ENCODE data around the gene VPS26A. TPM values are rescaled to one million over a fixed set of nuclear protein-coding genes. Genes with fewer than 3 reads are reported as not detected.

The VPS26A gene
- total RNA-seq, 2 donors from 2014 or later: 19.3 to 20.1 TPM

DNA sequence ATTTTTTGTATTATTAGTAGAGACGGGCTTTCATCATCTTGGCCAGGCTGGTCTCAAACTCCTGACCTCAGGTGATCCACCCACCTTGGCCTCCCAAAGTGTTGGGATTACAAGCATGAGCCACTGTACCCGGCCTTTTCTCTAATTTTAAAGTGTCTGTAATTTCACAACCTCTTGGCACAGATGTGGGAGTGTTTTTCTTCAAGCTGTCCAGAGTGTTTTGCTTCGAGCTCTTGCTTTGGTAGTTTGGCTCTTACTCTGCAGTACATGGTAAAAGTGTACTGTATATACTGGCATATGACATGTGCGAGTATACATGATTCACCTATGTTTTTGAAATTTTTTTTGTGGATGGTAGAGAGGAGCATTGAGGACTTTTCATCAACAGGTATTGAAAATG lies 26.2 kb upstream of the VPS26A start:
- H3K4me1 ChIP-seq: no peaks in the 10 kb centered on the region
- H3K27ac ChIP-seq: no peak overlapping the region
- H3K36me3 ChIP-seq: no peaks in the 10 kb centered on the region
- H3K27me3 ChIP-seq: no peaks in the 10 kb centered on the region
- no peak overlapping the region for H3K4me3 ChIP-seq
- no peaks in the 10 kb centered on the region for H3K9me3 ChIP-seq
- TF ChIP-seq, protein P1, sequence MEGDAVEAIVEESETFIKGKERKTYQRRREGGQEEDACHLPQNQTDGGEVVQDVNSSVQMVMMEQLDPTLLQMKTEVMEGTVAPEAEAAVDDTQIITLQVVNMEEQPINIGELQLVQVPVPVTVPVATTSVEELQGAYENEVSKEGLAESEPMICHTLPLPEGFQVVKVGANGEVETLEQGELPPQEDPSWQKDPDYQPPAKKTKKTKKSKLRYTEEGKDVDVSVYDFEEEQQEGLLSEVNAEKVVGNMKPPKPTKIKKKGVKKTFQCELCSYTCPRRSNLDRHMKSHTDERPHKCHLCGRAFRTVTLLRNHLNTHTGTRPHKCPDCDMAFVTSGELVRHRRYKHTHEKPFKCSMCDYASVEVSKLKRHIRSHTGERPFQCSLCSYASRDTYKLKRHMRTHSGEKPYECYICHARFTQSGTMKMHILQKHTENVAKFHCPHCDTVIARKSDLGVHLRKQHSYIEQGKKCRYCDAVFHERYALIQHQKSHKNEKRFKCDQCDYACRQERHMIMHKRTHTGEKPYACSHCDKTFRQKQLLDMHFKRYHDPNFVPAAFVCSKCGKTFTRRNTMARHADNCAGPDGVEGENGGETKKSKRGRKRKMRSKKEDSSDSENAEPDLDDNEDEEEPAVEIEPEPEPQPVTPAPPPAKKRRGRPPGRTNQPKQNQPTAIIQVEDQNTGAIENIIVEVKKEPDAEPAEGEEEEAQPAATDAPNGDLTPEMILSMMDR (IDR thresholded peaks at IDR 0.05): no peak
- DNase-seq (ENCODE audit: low spot score): no peak

GRCh38 chr10:69100136-69100872 lies 23.7 kb upstream of the VPS26A start:
- Histone ChIP-seq H3K4me3 (no peak overlapping the region), H3K9me3 (no peaks in the 10 kb centered on the region), H3K27me3 (no peaks in the 10 kb centered on the region), H3K36me3 (peaks cover 7% of the 10 kb centered on the region), H3K27ac (no peak overlapping the region), H3K4me1 (no peaks in the 10 kb centered on the region)
- TF ChIP-seq, protein P1 (IDR thresholded peaks at IDR 0.05): no peak
- DNase-seq (ENCODE audit: low spot score): no peak

DNA sequence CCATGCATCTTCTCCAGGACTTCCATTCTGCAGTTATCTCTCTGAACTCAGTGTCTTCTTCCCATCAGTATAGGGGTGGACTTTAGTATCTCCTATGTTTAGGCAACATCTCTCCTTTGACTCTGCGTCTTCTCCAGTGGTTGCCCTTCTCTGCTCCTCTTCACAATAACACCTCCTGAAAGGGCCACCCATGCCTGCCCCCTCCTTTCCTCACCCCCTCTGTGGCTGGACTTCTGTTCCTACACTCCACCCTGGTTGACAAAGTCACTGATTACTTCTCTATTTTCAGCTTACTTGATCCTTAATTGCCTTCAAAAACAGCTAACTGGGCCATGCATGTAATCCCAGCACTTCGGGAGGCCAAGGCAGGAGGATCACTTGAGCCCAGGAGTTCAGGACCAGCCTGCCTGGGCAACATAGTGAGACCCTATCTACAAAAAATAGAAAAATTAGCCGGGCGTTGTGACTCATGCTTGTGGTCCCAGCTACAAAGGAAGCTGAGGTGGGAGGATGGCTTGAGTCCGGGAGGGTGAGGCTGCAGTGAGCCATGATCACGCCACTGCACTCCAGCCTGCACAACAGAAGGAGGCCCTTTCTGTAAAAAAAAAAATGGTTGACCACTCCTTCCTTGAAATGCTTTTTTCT lies 22.4 kb upstream of the VPS26A start:
- TF ChIP-seq, protein P1 (IDR thresholded peaks at IDR 0.05): no peak
- Histone ChIP-seq H3K27me3 (no peaks in the 10 kb centered on the region), H3K4me1 (no peaks in the 10 kb centered on the region), H3K27ac (no peak overlapping the region), H3K4me3 (no peak overlapping the region), H3K36me3 (peaks cover 7% of the 10 kb centered on the region), H3K9me3 (no peaks in the 10 kb centered on the region)
- DNase-seq (ENCODE audit: low spot score): no peak

- H3K27ac ChIP-seq: no peak overlapping the region
- no peaks in the 10 kb centered on the region for H3K27me3 ChIP-seq
- no peaks in the 10 kb centered on the region for H3K9me3 ChIP-seq
- H3K4me3 ChIP-seq: no peak overlapping the region
- H3K4me1 ChIP-seq: no peaks in the 10 kb centered on the region
- peaks cover 7% of the 10 kb centered on the region for H3K36me3 ChIP-seq
- no peak for DNase-seq (ENCODE audit: low spot score)
- TF ChIP-seq, protein P1 (IDR thresholded peaks at IDR 0.05): no peak
These were observed 21.5 kb upstream of the VPS26A start for GRCh38 chr10:69102440-69102839.

GRCh38 chr10:69103784-69104183 lies 20.2 kb upstream of the VPS26A start:
- Histone ChIP-seq H3K9me3 (no peaks in the 10 kb centered on the region), H3K27me3 (no peaks in the 10 kb centered on the region), H3K4me1 (no peaks in the 10 kb centered on the region), H3K4me3 (no peak overlapping the region), H3K27ac (no peak overlapping the region), H3K36me3 (peaks cover 7% of the 10 kb centered on the region)
- TF ChIP-seq, protein P1 (IDR thresholded peaks at IDR 0.05): no peak
- no peak for DNase-seq (ENCODE audit: low spot score)

Measured in right atrium auricular region (tissue), 2 donors.